Stimulated activated CD4-positive, alpha-beta T cell treated with anti-CD3 and anti-CD28 coated beads, Interleukin-2, amount 100 ng/mL, for 48 hours (primary cell): Measurements from ENCODE around the gene VIT.

Experiments used
- DNase-seq, 2 donors: peaks; one replicate each; pipeline ENCODE4 v3.0.0-alpha.2; 2020

Gene VIT, protein sequence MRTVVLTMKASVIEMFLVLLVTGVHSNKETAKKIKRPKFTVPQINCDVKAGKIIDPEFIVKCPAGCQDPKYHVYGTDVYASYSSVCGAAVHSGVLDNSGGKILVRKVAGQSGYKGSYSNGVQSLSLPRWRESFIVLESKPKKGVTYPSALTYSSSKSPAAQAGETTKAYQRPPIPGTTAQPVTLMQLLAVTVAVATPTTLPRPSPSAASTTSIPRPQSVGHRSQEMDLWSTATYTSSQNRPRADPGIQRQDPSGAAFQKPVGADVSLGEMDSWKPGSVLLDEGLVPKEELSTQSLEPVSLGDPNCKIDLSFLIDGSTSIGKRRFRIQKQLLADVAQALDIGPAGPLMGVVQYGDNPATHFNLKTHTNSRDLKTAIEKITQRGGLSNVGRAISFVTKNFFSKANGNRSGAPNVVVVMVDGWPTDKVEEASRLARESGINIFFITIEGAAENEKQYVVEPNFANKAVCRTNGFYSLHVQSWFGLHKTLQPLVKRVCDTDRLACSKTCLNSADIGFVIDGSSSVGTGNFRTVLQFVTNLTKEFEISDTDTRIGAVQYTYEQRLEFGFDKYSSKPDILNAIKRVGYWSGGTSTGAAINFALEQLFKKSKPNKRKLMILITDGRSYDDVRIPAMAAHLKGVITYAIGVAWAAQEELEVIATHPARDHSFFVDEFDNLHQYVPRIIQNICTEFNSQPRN

DNA sequence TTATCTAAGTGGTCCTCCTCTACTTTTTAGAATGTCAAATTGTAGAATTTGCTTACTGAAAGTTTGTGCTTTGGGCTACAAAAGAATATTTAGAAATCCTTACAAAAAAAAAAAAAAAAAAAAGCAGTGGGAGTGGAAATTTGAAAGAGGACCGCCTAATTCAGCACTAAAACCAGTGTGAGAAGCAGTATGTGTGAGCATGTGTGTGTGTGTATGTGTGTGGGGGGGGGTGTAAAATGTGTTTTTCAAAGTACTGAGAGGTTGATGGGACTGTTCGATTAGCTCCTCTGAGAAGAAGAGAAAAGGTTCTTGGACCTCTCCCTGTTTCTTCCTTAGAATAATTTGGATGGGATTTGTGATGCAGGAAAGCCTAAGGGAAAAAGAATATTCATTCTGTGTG lies at the start of gene VIT:
VIT (plus strand) TSS at position 175 of the 400 bp plus-strand sequence. CDS start 19,664 bp downstream, outside the sequence.
- no peak for DNase-seq

- DNase-seq: no peak
These were observed 46.3 kb upstream of the VIT start for GRCh38 chr2:36650031-36650829.

- no peak for DNase-seq
These were observed 43.4 kb upstream of the VIT start for GRCh38 chr2:36653155-36653554.

GRCh38 chr2:36653967-36654694 lies 42.4 kb upstream of the VIT start:
- no peak for DNase-seq

DNA sequence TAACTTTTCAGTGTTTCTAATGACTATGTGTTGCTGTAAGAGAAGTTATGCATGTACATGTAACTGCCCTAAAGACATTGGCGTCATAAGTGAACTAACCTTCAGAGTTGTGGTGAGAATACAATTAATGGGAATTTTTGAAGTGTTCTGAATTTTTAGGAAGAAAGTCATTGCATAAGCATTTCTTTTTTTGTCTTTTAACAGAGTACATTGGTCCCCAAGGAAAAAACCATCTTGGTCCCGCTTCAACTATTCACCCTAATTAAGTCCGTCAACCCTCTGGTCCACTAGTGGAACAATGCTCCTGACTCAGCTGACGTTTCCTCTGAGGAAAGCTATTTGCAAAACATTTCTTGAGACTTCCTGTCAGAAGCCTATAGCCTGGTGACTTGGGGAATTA lies 41.1 kb upstream of the VIT start:
- no peak for DNase-seq

DNA sequence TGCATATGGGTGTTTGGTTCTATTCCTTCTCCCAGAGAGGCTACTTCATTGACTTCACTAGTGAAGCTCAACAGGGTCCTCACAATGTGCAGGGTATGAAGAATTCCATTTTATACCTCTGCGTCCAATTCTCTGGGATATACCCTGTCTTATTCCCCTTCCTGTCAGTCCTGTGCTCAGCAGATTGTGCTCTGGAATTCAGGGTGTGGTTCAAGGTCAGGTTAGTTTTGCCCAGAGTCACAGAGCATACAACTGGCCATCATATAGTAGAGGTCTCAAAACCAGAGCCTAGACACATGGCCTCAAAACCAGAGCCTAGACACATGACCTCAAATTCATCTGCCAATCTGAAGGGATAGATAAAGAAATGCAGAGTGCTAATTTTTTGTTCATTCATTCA lies 38.8 kb upstream of the VIT start:
- no peak for DNase-seq

DNA sequence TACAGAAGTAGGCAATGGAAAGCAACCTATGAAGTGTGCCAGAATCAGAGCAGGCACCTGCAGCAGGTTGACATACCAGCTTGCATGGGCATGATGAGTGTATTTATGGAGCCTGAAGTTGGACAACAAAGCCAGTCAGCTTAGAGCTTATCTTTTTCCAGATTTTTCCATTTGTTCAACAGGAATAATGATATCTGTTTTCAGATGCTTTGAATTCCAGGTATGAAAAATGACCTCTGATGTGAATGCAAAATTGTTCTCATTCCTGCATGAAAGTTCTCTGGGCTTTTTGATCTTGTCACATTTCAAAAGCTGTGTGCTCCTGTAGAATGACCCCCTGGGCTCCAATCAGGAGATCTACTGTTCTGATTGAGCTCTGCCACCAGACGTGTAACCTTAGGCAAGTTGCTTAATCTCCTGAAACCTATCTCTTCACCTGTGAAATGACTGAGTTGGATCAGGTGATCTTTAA lies 38.2 kb upstream of the VIT start:
- DNase-seq: no peak

DNA sequence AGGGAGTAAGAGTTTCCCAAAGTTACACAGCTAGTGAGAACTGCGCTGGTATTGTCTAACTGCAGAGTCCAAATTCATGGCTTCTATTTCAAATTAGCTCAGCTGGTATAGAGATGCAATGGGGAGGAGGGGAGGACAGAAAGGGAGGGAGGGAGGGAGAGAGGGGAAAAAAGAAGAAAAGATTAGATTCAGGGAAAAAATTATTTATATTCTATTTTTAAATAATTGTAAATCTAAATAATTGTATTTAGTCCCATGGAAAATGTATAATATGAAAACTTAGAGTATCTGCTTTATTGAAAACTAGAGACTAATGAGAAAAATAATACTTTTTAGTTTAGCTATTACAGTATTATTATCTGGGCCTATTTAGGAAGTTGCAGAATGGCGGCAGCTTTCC lies 37.3 kb upstream of the VIT start:
- no peak for DNase-seq

DNA sequence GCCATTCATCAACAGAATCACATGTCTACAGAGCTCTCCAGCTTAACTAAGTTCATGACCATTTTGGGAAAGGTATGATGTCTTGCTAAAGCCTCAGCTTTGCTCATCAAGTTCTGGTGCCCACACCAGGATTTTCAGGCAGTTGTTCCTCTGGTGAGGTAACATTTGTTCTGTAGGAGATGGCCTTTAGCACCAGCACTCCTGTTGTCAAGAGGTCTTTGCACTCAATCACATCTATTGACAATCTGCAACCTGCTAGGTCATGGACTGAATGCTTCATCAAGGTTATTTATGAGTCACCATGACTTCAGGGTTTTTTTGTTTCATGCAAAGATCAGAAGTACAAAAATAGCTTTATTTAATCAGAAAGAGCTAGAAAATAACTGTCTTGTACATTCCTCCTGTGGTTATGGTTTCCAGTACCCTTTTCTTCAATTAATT lies 36.6 kb upstream of the VIT start:
- DNase-seq: no peak

GRCh38 chr2:36662638-36663037 lies 33.9 kb upstream of the VIT start:
- DNase-seq: no peak

DNA sequence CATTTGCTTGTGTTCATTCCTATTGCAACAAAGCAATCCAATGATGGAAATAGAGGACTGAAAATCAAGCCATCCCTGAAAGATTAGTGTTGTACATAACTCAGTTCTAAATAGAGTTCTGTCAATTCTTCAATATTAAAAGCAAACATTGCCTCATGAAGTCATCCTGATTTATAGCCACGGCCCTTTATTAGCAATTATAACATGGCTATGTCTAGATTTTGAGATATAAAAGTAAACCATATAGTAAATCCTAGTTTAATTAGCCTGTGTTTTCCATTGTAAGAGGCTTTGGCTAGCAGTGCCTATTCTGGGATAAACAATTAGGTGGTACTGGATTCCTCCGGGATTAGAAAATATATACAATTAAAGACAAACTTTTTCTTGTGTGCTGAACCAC lies 33.2 kb upstream of the VIT start:
- no peak for DNase-seq

DNA sequence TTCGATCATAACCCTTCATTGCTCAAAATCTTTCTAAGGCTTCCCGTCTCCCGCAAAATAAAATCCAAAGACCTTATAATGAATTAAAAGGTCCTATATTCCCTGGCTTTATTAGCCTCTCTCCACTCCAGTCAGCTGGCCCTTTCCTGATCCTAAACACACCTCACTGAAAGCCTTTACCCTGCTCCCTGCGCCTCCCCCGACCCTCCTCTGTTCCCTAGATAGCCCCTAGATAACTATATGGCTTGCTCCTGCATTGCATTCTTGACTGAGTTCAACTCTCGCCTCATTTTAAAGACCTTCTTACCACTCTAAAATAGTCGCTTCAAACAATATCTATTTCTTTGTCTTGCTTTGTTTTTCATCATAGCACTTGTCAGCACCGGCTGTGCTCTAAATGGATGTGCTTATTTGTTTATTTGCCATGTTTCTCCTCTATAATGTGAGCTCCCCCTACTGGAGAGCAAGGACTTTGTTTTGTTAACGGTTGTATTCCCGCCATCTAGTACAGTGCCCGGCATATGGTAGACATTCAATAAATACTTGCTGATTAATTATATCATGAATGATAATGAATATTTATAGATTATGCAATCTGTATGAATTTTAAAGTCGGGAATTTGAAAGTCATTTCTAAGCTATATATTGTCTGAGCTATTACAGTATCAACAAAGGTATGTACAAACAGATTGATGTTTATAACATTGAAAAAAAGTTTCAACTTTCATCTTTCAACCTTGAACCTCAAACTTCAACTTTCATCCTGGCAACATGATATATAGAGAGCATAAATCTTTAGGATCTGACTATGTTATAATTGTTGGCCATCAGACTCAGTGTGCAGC lies 32.4 kb upstream of the VIT start:
- peak in 1 of 2 donors; percentile 4 for DNase-seq

DNA sequence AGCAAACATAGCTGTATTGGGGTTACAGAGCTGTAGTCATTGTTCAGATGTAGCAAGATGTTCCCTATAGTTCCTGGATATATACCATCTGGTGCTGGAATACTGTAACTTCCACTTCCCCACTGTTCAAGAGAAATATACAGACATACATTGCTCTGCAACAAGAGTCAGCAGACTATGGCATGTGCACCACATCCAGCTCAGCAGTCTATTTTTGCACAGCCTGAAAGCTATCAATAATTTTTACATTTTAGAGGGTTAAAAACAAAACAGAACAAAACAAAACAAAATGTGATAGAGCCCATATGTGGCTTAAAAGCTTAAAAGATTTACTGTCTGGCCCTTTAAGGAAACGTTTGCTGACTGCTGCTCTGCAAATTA lies 31.8 kb upstream of the VIT start:
- no peak for DNase-seq

DNA sequence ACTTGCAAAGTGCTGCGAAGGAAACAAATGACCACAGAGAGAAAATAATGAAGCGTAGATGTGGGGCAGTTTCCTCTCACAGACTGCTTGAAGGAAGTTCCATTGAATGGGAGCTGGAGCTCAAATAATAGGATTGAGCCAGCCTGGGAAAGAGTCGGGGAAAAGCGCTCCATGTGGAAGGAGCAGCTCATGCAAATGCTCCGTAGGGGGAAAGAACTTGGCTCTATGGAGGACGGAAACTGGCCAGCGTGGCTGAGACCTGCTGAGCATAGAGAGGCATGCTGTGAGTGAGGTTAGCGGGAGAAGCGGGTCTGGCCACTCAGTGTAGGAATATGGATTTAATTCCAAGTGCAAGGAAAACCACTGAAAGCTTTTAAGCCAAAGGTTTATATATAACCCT lies 28.6 kb upstream of the VIT start:
- DNase-seq: no peak

- DNase-seq: no peak
These were observed 25.5 kb upstream of the VIT start for GRCh38 chr2:36670881-36671595.

DNA sequence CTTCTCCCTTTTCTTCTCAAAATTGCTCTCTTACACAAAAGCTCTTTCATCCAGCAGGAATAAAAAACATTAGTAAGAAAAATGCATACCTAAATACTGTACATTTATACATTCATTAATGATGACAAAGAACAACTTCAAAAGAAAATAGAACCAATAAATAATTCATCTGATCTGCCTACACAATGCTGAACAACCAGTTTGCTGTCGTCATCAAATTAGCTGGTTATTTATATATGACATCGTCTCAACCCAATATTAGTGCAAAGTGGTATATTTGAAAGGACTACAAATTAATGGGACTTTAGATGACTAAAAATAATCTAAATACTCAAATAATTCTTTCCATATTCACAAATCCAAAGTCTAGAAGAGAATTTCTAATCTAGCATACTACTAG lies 24.8 kb upstream of the VIT start:
- DNase-seq: no peak

GRCh38 chr2:36672199-36672598 lies 24.3 kb upstream of the VIT start:
- no peak for DNase-seq

DNA sequence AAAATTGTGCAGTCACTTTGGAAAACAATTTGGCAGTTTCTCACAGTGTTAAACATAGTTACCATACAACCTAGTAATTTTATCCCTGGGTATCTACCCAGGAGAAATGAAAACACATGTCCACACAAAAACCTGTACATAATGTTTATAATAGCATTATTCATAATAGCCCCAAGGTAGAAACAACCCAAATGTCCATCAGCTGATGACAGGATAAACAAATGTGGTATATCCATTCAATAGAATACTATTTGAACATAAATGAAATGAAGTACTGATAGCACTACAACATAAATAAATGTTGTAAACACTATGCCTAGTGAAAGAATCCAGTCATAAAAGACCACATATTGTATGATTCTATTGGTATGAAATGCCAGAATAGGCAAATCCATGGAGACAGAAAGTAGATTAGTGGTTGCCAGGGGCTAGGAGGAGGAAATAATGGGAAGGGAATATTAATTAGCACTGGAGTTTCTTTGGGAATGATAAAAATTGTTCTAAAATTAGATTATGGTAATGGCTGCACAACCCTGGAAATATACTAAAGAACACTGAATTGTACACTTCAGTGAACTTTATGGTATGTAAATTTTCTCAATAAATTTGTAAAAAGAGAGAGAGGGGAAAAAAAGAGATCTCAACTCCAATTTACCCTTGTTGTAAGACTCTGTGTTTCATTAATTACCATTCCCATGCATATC lies 20.8 kb upstream of the VIT start:
- DNase-seq: no peak

- no peak for DNase-seq
These were observed 20.1 kb upstream of the VIT start for GRCh38 chr2:36676364-36676763.

GRCh38 chr2:36677386-36677785 lies 19.1 kb upstream of the VIT start:
- DNase-seq: no peak
